Measurements from ENCODE around the gene PARP9.

DNA sequence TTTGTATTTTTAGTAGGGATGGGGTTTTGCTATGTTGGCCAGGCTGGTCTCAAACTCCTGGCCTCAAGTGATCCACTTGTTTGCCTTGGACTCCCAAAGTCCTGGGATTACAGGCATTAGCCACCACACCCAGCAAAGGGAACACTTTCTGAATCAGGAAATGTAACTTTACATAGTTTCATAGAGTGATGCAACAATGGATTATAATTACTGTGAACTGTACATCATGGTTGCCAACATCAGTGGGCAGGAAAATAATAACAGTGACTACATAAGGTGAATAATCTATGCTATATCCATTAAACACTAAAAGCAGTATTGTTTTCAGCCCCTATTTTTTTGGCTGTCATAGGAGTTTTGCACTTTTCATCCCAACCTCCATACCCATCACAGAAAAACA, 44.4 kb downstream of the PARP9 start:
- TF ChIP-seq YY1 (IDR thresholded peaks at IDR 0.05; ENCODE audit: insufficient read depth, insufficient read length) = no peak
- TF ChIP-seq ZNF274 (IDR thresholded peaks at IDR 0.05; ENCODE audit: low read depth, low read length) = no peak
- TF ChIP-seq SUZ12 (IDR thresholded peaks at IDR 0.05; ENCODE audit: extremely low read depth, insufficient read depth, insufficient read length) = no peak

All from NT2/D1 (cell line).